HG03520 (cell line): ENCODE results near the gene NCKIPSD.

Experiments
- ATAC-seq: cut with Tn5 transposase; IDR thresholded peaks from one replicate; pipeline ENCODE4 v1.9.1; 2021; ENCODE audit warnings: mild to moderate bottlenecking, moderate library complexity; ENCODE audit not compliant: unreplicated experiment

NCKIPSD gene

GRCh38 chr3:48625600-48625999, 60.1 kb downstream of the NCKIPSD start:
- no peak for ATAC-seq

GRCh38 chr3:48624767-48625166, 60.9 kb downstream of the NCKIPSD start:
- no peak for ATAC-seq

GRCh38 chr3:48623851-48624547, 61.7 kb downstream of the NCKIPSD start:
- ATAC-seq, result no peak
